SK-N-MC (cell line): ENCODE results near the gene EEF1B2.
"Not testable (repeated sequence)": the region's sequence is repeated elsewhere in the genome, so short reads cannot be mapped to it uniquely, and the experiment has no call there.

Experiments
- DNase-seq: peaks from one replicate; pipeline ENCODE4 v3.0.0-alpha.2; 2011; ENCODE audit warnings: low read depth, low spot score
- H3K27ac ChIP-seq: fragments of 200-600 bp; sonication (generic); 2 replicates; pipeline ENCODE4 v1.5.1; 2016; ENCODE audit warnings: mixed run types
- H3K36me3 ChIP-seq: fragments of 200-600 bp; sonication (generic); 2 replicates; pipeline ENCODE4 v1.6.1; 2017; ENCODE audit warnings: antibody characterized with exemption, low read length, mixed read lengths; ENCODE audit not compliant: insufficient read depth
- H3K4me3 ChIP-seq: fragments of 200-600 bp; sonication (generic); 2 replicates; pipeline ENCODE4 v1.5.1; 2016
- H3K9ac ChIP-seq: fragments of 200-600 bp; sonication (generic); 2 replicates; pipeline ENCODE4 v1.8.0; 2017; ENCODE audit warnings: mixed run types, mixed read lengths; ENCODE audit not compliant: insufficient read length
- H3K9me3 ChIP-seq: fragments of 200-600 bp; sonication (generic); 2 replicates; pipeline ENCODE4 v1.6.1; 2017; ENCODE audit warnings: low read depth, mild to moderate bottlenecking, antibody characterized with exemption, low read length, moderate library complexity, mixed read lengths
- EZH2 ChIP-seq: fragments of 200-600 bp; sonication (generic); IDR thresholded peaks from one replicate; pipeline ENCODE4 v1.6.1; 2017; ENCODE audit warnings: antibody characterized with exemption
- FOXP2 ChIP-seq: optimal IDR thresholded peaks from 2 replicates; pipeline ENCODE3; 2011; ENCODE audit warnings: mild to moderate bottlenecking, moderate library complexity; ENCODE audit not compliant: insufficient read depth; ENCODE audit errors: extremely low read length, control extremely low read depth
- POLR2AphosphoS5 ChIP-seq: IDR thresholded peaks from 2 replicates; pipeline ENCODE4 v1.6.1; 2012; ENCODE audit warnings: mild to moderate bottlenecking, low read depth, low read length, borderline replicate concordance

The EEF1B2 gene

DNA sequence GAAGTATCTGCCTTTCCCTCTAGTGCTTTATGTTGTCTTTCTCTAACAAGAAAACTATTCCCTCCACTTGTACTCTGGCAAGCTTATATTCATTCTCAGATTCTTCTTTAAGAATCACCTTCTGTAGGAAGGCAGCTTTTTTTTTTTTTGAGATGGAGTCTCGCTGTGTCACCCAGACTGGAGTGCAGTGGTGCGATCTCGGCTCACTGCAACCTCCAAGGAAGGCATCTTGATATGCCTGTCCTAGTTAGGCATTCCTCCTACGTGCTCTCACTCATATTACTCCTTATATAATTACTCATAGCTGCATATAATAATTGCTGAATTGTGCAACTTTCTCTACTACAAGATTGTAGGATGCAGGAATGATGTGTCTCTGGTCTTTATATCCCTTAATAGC lies 16.2 kb upstream of the EEF1B2 start:
- Histone ChIP-seq H3K27ac (no peak overlapping the region), H3K9ac (no peak overlapping the region), H3K36me3 (peaks cover 86% of the 10 kb centered on the region), H3K9me3 (no peaks in the 10 kb centered on the region), H3K4me3 (no peak overlapping the region)
- TF ChIP-seq FOXP2, result no peak
- no peak for TF ChIP-seq EZH2
- no peak for TF ChIP-seq POLR2AphosphoS5
- DNase-seq, result no peak

DNA sequence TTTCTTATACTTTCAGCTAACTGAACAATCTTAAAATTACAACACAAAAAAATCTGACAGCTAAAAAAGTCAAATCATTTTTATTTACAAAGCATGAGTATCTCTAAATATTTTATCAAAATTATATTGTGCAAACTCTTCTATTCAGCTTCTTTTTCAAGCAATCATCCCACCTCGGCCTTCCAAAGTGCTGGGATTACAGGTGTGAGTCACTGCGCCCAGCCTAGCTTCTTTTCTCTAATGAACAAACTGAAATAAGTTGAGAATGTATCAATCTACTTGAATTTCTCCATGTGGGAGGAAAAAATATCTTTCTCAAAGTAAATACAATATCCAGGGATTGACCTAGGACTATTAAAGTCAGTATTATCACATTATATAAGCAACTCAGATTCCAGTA lies 15.3 kb upstream of the EEF1B2 start:
- no peak for TF ChIP-seq FOXP2
- no peak for TF ChIP-seq POLR2AphosphoS5
- no peak for TF ChIP-seq EZH2
- H3K36me3 ChIP-seq, result peaks cover 90% of the 10 kb centered on the region

DNA sequence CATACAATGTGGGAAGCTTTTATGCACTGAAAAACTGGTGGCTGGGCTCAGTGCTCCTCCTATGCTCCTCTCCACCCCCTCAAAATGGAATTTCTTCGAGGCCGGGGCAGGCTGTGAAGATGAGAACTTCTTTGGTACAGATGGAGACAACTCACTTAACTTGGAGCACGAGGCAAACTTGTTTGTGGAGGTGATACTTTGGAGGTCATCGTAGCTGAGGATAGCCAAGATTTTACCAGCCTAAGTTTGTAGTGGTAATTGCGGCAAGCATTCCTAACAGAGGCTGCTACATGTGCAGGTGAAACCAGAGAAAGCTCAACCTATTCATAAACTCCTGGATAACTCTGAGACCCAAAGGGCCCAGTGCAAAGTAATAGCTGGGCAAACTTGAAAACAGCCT lies 14.0 kb upstream of the EEF1B2 start:
- TF ChIP-seq EZH2 (no peak), POLR2AphosphoS5 (no peak), FOXP2 (no peak)
- Histone ChIP-seq H3K27ac (no peak overlapping the region), H3K4me3 (no peak overlapping the region), H3K36me3 (peaks cover 88% of the 10 kb centered on the region), H3K9ac (no peak overlapping the region), H3K9me3 (no peaks in the 10 kb centered on the region)
- DNase-seq, result no peak

More for the DNA sequence above, 15.3 kb upstream of the EEF1B2 start:
- DNase-seq, result no peak
- H3K27ac ChIP-seq, result no peak overlapping the region
- H3K9ac ChIP-seq, result no peak overlapping the region
- no peaks in the 10 kb centered on the region for H3K9me3 ChIP-seq
- H3K4me3 ChIP-seq, result no peak overlapping the region

DNA sequence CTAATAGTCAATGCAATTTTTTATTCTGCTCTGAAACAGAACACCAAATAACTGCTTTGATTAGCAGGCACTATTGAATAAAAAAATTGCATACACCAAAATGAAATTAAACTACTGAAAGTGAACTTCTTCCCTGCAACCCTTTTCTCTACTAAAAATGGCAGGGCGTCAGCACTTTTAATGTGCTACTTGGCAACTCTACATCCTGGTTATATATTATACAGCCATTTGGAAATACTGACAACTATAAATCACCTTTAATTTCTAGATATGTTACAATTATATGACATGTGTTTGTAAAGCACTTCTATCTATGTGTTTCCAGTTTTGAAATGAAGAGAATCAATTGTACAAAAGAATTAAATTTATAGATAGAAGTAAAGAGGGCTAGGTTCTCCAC lies 10.4 kb upstream of the EEF1B2 start:
- H3K36me3 ChIP-seq, result peaks cover 67% of the 10 kb centered on the region
- H3K9me3 ChIP-seq, result no peaks in the 10 kb centered on the region
- no peak overlapping the region for H3K4me3 ChIP-seq
- H3K9ac ChIP-seq, result no peak overlapping the region
- no peak for DNase-seq
- 0 out of 2 replicates have a peak overlapping the region, but pooled peaks have one; percentile 28 for H3K27ac ChIP-seq
- TF ChIP-seq EZH2 (no peak), POLR2AphosphoS5 (no peak), FOXP2 (no peak)

DNA sequence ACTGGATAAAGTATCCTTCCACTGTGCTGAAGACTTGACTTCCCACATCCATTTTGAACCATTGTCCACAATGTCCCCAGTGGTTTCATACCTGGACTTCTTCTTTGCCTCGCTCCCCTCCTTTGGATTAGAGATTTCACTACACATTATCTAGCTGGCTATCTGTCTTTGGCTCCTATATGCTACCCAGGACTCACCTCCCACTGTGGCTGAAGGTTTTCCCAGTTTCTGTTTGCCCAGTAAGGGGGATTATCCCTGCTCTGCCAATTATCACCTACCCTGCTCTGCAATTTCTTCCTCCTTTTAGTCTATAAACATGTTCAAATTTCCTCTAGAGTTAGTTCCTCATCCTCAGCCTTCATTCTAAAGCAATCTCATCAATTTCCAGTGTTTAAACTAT lies 9.5 kb upstream of the EEF1B2 start:
- no peak for DNase-seq
- Histone ChIP-seq H3K9ac (no peak overlapping the region), H3K4me3 (no peak overlapping the region), H3K36me3 (peaks cover 61% of the 10 kb centered on the region), H3K9me3 (no peaks in the 10 kb centered on the region), H3K27ac (no peak overlapping the region)
- TF ChIP-seq EZH2, result no peak
- no peak for TF ChIP-seq POLR2AphosphoS5
- TF ChIP-seq FOXP2, result no peak

DNA sequence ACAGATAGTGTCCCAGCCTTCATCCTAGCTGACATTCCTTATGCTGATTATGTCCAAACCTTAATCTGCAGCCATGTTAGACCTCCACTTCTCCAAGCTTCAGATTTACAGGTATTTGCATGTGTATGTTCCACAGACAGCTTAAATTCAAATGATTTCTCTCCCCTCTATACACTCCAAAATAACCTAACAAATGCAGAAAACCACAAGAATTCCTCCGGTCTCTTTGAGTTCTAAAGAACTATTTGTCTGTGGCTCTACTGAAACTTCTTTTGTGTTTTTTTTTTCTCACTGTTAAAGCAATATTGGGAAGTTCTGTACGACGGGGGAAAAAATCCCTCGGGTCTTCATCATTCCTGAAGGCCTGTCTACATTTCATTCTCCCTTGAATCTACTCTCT lies 9.1 kb upstream of the EEF1B2 start:
- no peak overlapping the region for H3K9ac ChIP-seq
- H3K9me3 ChIP-seq, result no peaks in the 10 kb centered on the region
- no peak overlapping the region for H3K4me3 ChIP-seq
- no peak overlapping the region for H3K27ac ChIP-seq
- no peak for DNase-seq
- H3K36me3 ChIP-seq, result peaks cover 56% of the 10 kb centered on the region
- no peak for TF ChIP-seq POLR2AphosphoS5
- no peak for TF ChIP-seq FOXP2
- no peak for TF ChIP-seq EZH2

DNA sequence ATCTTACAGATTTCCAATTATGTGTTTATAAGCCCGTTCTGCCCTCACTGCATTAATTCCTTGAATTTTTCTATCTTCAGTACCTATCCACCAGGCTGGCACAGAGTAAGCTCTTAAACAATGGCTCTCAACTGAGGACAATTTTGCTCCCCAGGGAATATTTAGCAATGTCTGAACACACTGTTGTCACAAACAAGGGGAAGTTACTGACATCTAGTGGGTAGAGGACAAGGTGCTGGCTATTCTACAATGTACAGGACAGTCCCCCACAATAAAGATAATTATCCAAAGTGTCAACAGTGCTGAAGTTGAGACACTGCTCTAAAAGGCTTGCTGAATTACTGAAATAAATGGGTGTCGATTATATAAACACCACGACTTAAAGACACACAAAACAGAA lies 5.5 kb upstream of the EEF1B2 start:
- peaks cover 37% of the 10 kb centered on the region for H3K36me3 ChIP-seq
- TF ChIP-seq EZH2 (no peak), POLR2AphosphoS5 (no peak), FOXP2 (no peak)
- DNase-seq, result no peak
- H3K9me3 ChIP-seq, result no peaks in the 10 kb centered on the region
- H3K4me3 ChIP-seq, result no peak overlapping the region
- no peak overlapping the region for H3K27ac ChIP-seq
- no peak overlapping the region for H3K9ac ChIP-seq

DNA sequence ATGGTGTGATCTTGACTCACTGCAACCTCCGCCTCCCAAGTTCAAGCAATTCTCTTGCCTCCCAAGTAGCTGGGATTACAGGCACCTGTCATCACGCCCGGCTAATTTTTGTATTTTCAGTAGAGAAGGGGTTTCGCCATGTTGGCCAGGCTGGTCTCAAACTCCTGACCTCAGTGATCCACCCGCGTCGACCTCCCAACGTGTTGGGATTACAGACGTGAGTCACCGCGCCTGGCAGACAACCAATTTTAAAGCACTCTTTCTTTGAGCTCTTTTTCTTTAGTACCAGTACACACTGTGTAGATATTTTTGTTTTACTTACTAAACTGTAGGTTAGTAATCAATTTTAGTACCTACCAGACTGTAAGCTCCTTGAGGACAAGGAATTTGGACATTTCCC lies 2.7 kb upstream of the EEF1B2 start:
- not testable (repeated sequence) for H3K9ac ChIP-seq, H3K27ac ChIP-seq, H3K9me3 ChIP-seq, DNase-seq
- Histone ChIP-seq H3K36me3 (peaks cover 34% of the 10 kb centered on the region), H3K4me3 (peak overlapping the region; percentile 87; the same call in 1 of the 2 replicates)

DNA sequence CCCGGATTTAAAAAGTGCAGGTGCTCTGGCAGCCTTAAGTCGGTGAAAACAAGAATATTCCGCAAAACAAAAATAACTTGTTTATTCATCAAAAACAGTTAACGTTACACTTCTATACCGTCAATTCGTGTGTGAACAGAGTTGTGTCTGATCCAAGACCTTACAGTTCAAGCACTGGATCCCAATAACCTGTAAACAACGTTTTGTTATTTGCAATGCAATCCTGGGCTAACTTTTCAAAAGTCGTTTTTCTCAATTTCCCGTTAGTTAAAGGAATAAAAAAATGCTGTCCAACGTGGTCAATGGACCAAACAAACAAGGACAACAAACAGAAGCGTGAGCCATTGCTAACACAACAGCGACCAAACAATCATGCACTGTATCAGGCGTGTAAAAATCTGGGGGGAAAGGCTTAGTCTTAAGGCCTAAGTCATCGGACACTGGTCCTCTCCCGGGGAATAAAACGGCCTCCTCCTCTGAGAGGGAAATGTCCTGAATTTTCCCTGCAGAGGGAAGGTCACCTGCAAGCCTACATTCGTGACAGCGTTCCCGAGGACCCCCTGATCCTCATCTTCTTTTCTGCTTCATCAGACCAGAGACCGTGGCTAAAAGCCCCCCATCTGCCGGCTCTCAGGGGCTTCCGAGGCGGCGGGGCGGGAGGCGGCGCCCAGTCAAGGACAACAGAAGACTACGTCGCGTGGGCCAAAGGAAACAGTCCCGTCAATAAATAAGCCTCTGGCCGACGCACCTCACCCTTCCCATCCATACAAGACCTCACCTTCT lies 941 bp upstream of the EEF1B2 start:
- DNase-seq, result no peak
- H3K9ac ChIP-seq, result peak overlapping the region; percentile 97
- TF ChIP-seq POLR2AphosphoS5 (no peak), FOXP2 (no peak), EZH2 (no peak)
- peak overlapping the region; percentile 76 for H3K27ac ChIP-seq
- no peaks in the 10 kb centered on the region for H3K9me3 ChIP-seq
- H3K4me3 ChIP-seq, result peak overlapping the region; percentile 87
- H3K36me3 ChIP-seq, result peaks cover 51% of the 10 kb centered on the region
